ENCODE measurements around the gene CDH4. TPM values are rescaled to one million over a fixed set of nuclear protein-coding genes. Genes with fewer than 3 reads are reported as not detected.

The CDH4 gene
- total RNA-seq, 1 donor from 2014 or later: 0.06 TPM

- TF ChIP-seq CTCF (IDR thresholded peaks at IDR 0.05): no peak
- DNase-seq (no peak), ATAC-seq (no peak)
- H3K4me3 ChIP-seq: no peak overlapping the region
- intact Hi-C loops (cut with DNase I): no loop called here
- no peak overlapping the region for H3K27ac ChIP-seq
- H3K27me3 ChIP-seq (ENCODE audit: low read depth): peaks cover 19% of the 10 kb centered on the region
- H3K9me3 ChIP-seq: no peaks in the 10 kb centered on the region
- H3K4me1 ChIP-seq: no peaks in the 10 kb centered on the region
- no peaks in the 10 kb centered on the region for H3K36me3 ChIP-seq
Measured at GRCh38 chr20:61879694-61880093, 627.6 kb downstream of the CDH4 start.

GRCh38 chr20:61880706-61881105 lies 628.6 kb downstream of the CDH4 start:
- intact Hi-C loops (cut with DNase I): no loop called here
- Histone ChIP-seq H3K9me3 (no peaks in the 10 kb centered on the region), H3K27me3 (ENCODE audit: low read depth) (peaks cover 22% of the 10 kb centered on the region), H3K27ac (no peak overlapping the region), H3K4me3 (no peak overlapping the region), H3K36me3 (no peaks in the 10 kb centered on the region), H3K4me1 (no peaks in the 10 kb centered on the region)
- no peak for TF ChIP-seq CTCF (IDR thresholded peaks at IDR 0.05)
- DNase-seq (no peak), ATAC-seq (no peak)

DNA sequence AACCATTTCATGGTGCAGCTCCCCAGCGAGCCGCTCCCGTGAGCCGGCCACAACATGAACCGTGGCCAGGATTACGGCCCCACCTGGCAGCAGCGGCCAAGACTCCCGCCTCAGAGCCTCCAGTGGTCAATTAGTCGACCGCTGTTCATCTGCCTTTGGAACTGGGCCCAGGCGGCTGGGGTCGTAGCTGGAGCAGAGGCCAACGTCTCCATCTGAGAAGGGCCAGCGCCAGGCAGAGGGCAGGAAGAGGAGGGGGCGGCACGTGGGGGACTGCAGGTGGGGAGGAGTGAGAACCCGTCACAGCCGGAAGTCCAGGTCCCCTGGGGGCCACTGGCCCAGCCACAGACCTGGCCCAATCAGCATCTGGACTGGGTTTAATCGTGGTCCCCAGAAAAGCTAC lies 629.4 kb downstream of the CDH4 start:
- Histone ChIP-seq H3K27ac (no peak overlapping the region), H3K9me3 (no peaks in the 10 kb centered on the region), H3K4me3 (no peak overlapping the region), H3K36me3 (no peaks in the 10 kb centered on the region), H3K4me1 (no peaks in the 10 kb centered on the region), H3K27me3 (ENCODE audit: low read depth) (peaks cover 22% of the 10 kb centered on the region)
- intact Hi-C loops (cut with DNase I): no loop called here
- DNase-seq: no peak
- ATAC-seq: no peak
- TF ChIP-seq CTCF (IDR thresholded peaks at IDR 0.05): no peak

GRCh38 chr20:61881861-61882260 lies 629.8 kb downstream of the CDH4 start:
- H3K27me3 ChIP-seq (ENCODE audit: low read depth): peaks cover 22% of the 10 kb centered on the region
- intact Hi-C loops (cut with DNase I): no loop called here
- ATAC-seq (no peak), DNase-seq (no peak)
- no peaks in the 10 kb centered on the region for H3K4me1 ChIP-seq
- no peaks in the 10 kb centered on the region for H3K9me3 ChIP-seq
- H3K36me3 ChIP-seq: no peaks in the 10 kb centered on the region
- H3K27ac ChIP-seq: no peak overlapping the region
- H3K4me3 ChIP-seq: no peak overlapping the region
- TF ChIP-seq CTCF (IDR thresholded peaks at IDR 0.05): no peak

GRCh38 chr20:61882716-61883615 lies 630.9 kb downstream of the CDH4 start:
- no peak overlapping the region for H3K27ac ChIP-seq
- H3K27me3 ChIP-seq (ENCODE audit: low read depth): peaks cover 27% of the 10 kb centered on the region
- no peaks in the 10 kb centered on the region for H3K9me3 ChIP-seq
- no peak for TF ChIP-seq CTCF (IDR thresholded peaks at IDR 0.05)
- H3K36me3 ChIP-seq: no peaks in the 10 kb centered on the region
- intact Hi-C loops (cut with DNase I): no loop called here
- DNase-seq: no peak
- H3K4me1 ChIP-seq: no peaks in the 10 kb centered on the region
- ATAC-seq: no peak
- H3K4me3 ChIP-seq: no peak overlapping the region
